IMR-90 (cell line): ENCODE data around the gene GALNT16. TPM values are rescaled to one million over a fixed set of nuclear protein-coding genes. Genes with fewer than 3 reads are reported as not detected.

Source experiments
- ATAC-seq: fragments of 200-7000 bp; cut with Tn5 transposase; 2 replicates; pipeline ENCODE4 v1.9.1; 2020; ENCODE audit warnings: low read depth, mild to moderate bottlenecking, moderate library complexity
- BruUV-seq: library from RNA; stranded (reverse); fragments of 400-500 nt; replicated peaks from 2 replicates; lab custom pipeline; 2021; lab: Mats Ljungman, UMichigan
- CTCF ChIA-PET: fragments of 300-600 bp; formaldehyde crosslinking; extraction: SDS; loops from one replicate; lab custom pipeline; 2021; ENCODE audit warnings: antibody characterized with exemption; lab: Yijun Ruan, JAX
- POLR2A ChIA-PET: fragments of 300-600 bp; sonication (Branson Sonifier 250); formaldehyde crosslinking; loops from one replicate; lab custom pipeline; 2022; ENCODE audit warnings: antibody characterized with exemption; ENCODE audit not compliant: unreplicated experiment; lab: Charles Lee
- DNase-seq: peaks from one replicate; pipeline ENCODE4 v3.0.0; 2013
- H2AFZ ChIP-seq: replicated peaks from 2 replicates; pipeline ENCODE3; 2013; ENCODE audit warnings: low read length, mild to moderate bottlenecking; ENCODE audit not compliant: poor library complexity
- H2AK5ac ChIP-seq: 2 replicates; pipeline ENCODE4 v1.6.1; 2013; ENCODE audit warnings: low read depth, low read length, inconsistent platforms
- H2AK9ac ChIP-seq: replicated peaks from 2 replicates; pipeline ENCODE3; 2013; ENCODE audit warnings: mild to moderate bottlenecking, low read depth, low read length, moderate library complexity; ENCODE audit not compliant: poor library complexity
- H2BK120ac ChIP-seq: 2 replicates; pipeline ENCODE4 v1.6.1; 2013; ENCODE audit warnings: low read depth, low read length, inconsistent platforms
- H2BK15ac ChIP-seq: 3 replicates; pipeline ENCODE4 v1.6.1; 2013; ENCODE audit warnings: low read depth, low read length, inconsistent platforms
- H2BK20ac ChIP-seq: 2 replicates; pipeline ENCODE4 v1.6.1; 2013; ENCODE audit warnings: low read depth, mild to moderate bottlenecking, inconsistent platforms, low read length, moderate library complexity
- H2BK5ac ChIP-seq: 2 replicates; pipeline ENCODE4 v1.6.1; 2013; ENCODE audit warnings: mild to moderate bottlenecking, low read depth, low read length, inconsistent platforms; ENCODE audit not compliant: poor library complexity, severe bottlenecking
- H3K14ac ChIP-seq: replicated peaks from 2 replicates; pipeline ENCODE4 v1.6.1; 2013; ENCODE audit warnings: low read depth, low read length, inconsistent platforms
- H3K18ac ChIP-seq: 2 replicates; pipeline ENCODE4 v1.6.1; 2013; ENCODE audit warnings: low read depth, low read length, control low read depth
- H3K23ac ChIP-seq: 2 replicates; pipeline ENCODE4 v1.6.1; 2013; ENCODE audit warnings: low read depth, low read length, inconsistent platforms
- H3K27ac ChIP-seq: 2 replicates; pipeline ENCODE4 v1.5.1; 2013; ENCODE audit warnings: mild to moderate bottlenecking, control low read depth, low read length; ENCODE audit not compliant: insufficient read depth
- H3K27me3 ChIP-seq: 2 replicates; pipeline ENCODE4 v1.6.1; 2013; ENCODE audit warnings: low read length; ENCODE audit not compliant: control insufficient read depth, insufficient read depth
- H3K36me3 ChIP-seq: 2 replicates; pipeline ENCODE4 v1.6.1; 2013; ENCODE audit warnings: low read length, mixed read lengths; ENCODE audit not compliant: control insufficient read depth, insufficient read depth
- H3K4ac ChIP-seq: 2 replicates; pipeline ENCODE4 v1.6.1; 2013; ENCODE audit warnings: low read depth, low read length, inconsistent platforms
- H3K4me1 ChIP-seq: 2 replicates; pipeline ENCODE4 v1.6.1; 2013; ENCODE audit warnings: low read length, mixed read lengths; ENCODE audit not compliant: control insufficient read depth, insufficient read depth
- H3K4me2 ChIP-seq: 2 replicates; pipeline ENCODE4 v1.6.1; 2013; ENCODE audit warnings: low read depth, mild to moderate bottlenecking, control low read depth, low read length, moderate library complexity
- H3K4me3 ChIP-seq: 2 replicates; pipeline ENCODE4 v1.5.1; 2013; ENCODE audit warnings: low read depth, mild to moderate bottlenecking, control low read depth, low read length, moderate library complexity; ENCODE audit not compliant: insufficient read depth
- H3K56ac ChIP-seq: 2 replicates; pipeline ENCODE4 v1.6.1; 2013; ENCODE audit warnings: low read length, inconsistent platforms; ENCODE audit not compliant: insufficient read depth; ENCODE audit errors: extremely low read depth
- H3K79me1 ChIP-seq, 2 experiments: 2 replicates each; pipeline ENCODE4 v1.6.1; 2013; ENCODE audit warnings: low read length in 2 of 2, inconsistent platforms in 1 of 2, low read depth in 1 of 2
- H3K9ac ChIP-seq: 2 replicates; pipeline ENCODE4 v1.6.1; 2013; ENCODE audit warnings: low read depth, low read length, control low read depth
- H3K9me1 ChIP-seq: 2 replicates; pipeline ENCODE4 v1.6.1; 2013; ENCODE audit warnings: low read length, inconsistent platforms; ENCODE audit not compliant: insufficient read depth
- H3K9me3 ChIP-seq: 2 replicates; pipeline ENCODE4 v1.6.1; 2013; ENCODE audit warnings: low read length; ENCODE audit not compliant: control insufficient read depth, insufficient read depth
- H4K20me1 ChIP-seq: 2 replicates; pipeline ENCODE4 v1.6.1; 2013; ENCODE audit warnings: low read length, inconsistent platforms; ENCODE audit not compliant: insufficient read depth
- H4K5ac ChIP-seq: 2 replicates; pipeline ENCODE4 v1.6.1; 2013; ENCODE audit warnings: mild to moderate bottlenecking, low read depth, low read length, control low read depth
- H4K8ac ChIP-seq, 2 experiments: 2 replicates each; pipeline ENCODE4 v1.6.1; 2013; ENCODE audit warnings: low read depth in 2 of 2, low read length in 2 of 2, control low read depth in 1 of 2, inconsistent platforms in 1 of 2
- H4K91ac ChIP-seq: 2 replicates; pipeline ENCODE4 v1.6.1; 2013; ENCODE audit warnings: low read depth, low read length, inconsistent platforms; ENCODE audit not compliant: insufficient read depth
- BHLHE40 ChIP-seq: fragments of 150-350 bp; IDR thresholded peaks from 2 replicates; pipeline ENCODE4 v1.6.1; 2016; ENCODE audit warnings: mild to moderate bottlenecking, low read depth, low read length
- CEBPB ChIP-seq: IDR thresholded peaks from 2 replicates; pipeline ENCODE4 v1.6.1; 2012; ENCODE audit warnings: low read depth, low read length, improper control_type of control experiment
- CHD1 ChIP-seq: IDR thresholded peaks from 2 replicates; pipeline ENCODE4 v1.6.1; 2012; ENCODE audit warnings: low read depth, low read length, improper control_type of control experiment
- CTCF ChIP-seq: conservative IDR thresholded peaks from 2 replicates; pipeline ENCODE4 v1.5.1; 2012; ENCODE audit warnings: mild to moderate bottlenecking, low read depth, low read length, improper control_type of control experiment
- ELK1 ChIP-seq: fragments of 150-350 bp; IDR thresholded peaks from 2 replicates; pipeline ENCODE4 v1.6.1; 2016; ENCODE audit warnings: low read depth, mild to moderate bottlenecking, low read length, moderate library complexity, borderline replicate concordance
- MAFK ChIP-seq: IDR thresholded peaks from 2 replicates; pipeline ENCODE4 v1.6.1; 2012; ENCODE audit warnings: low read depth, low read length, improper control_type of control experiment
- MXI1 ChIP-seq: IDR thresholded peaks from 2 replicates; pipeline ENCODE4 v1.6.1; 2012; ENCODE audit warnings: low read depth, mild to moderate bottlenecking, low read length, moderate library complexity, borderline replicate concordance
- NFE2L2 ChIP-seq: fragments of 150-350 bp; IDR thresholded peaks from 2 replicates; pipeline ENCODE4 v1.6.1; 2016; ENCODE audit warnings: low read depth, mild to moderate bottlenecking, low read length
- POLR2A ChIP-seq: IDR thresholded peaks from 2 replicates; pipeline ENCODE4 v1.6.1; 2012; ENCODE audit warnings: mild to moderate bottlenecking, low read depth, low read length
- RAD21 ChIP-seq: IDR thresholded peaks from 2 replicates; pipeline ENCODE4 v1.6.1; 2012; ENCODE audit warnings: low read length, improper control_type of control experiment
- RCOR1 ChIP-seq: IDR thresholded peaks from 2 replicates; pipeline ENCODE4 v1.6.1; 2012; ENCODE audit warnings: mild to moderate bottlenecking, low read length, improper control_type of control experiment; ENCODE audit not compliant: insufficient replicate concordance
- RFX5 ChIP-seq: IDR thresholded peaks from 2 replicates; pipeline ENCODE4 v1.8.0; 2012; ENCODE audit warnings: low read depth, mild to moderate bottlenecking, low read length, moderate library complexity
- WGBS, 2 experiments: methylation state at CpG; one replicate each; pipeline versions ENCODE4 v1.1.5 to v1.1.7; 2013; ENCODE audit warnings: missing lambda C conversion rate in 2 of 2; ENCODE audit not compliant: insufficient read length in 1 of 2; ENCODE audit errors: extremely low coverage in 2 of 2; 5-methylcytosine and 5-hydroxymethylcytosine counted together
- dilution Hi-C: fragments of 300-500 bp; cut with HindIII; formaldehyde crosslinking; loops from one replicate; pipeline ENCODE4 v1.14.3; 2018; ENCODE audit warnings: low sequenced_read_pairs; ENCODE audit not compliant: unreplicated experiment
- in situ Hi-C: fragments of 300-500 bp; cut with MboI; formaldehyde crosslinking; loops from 3 replicates; pipeline ENCODE4 v1.14.3; 2019; ENCODE audit warnings: low sequenced_read_pairs, inconsistent platforms, mixed read lengths
- intact Hi-C: fragments of 100-400 bp; cut with micrococcal nuclease; formaldehyde crosslinking; loops from 2 replicates; pipeline ENCODE4 v1.10.0; 2022
- polyA plus RNA-seq, 3 experiments: library from polyadenylated mRNA; depleted of rRNA; stranded (reverse); fragments of >200 nt; gene quantifications; 2 replicates each; pipeline ENCODE4 v1.2.3, GENCODE V29; 2012; ENCODE audit warnings: low replicate concordance in 1 of 3
- total RNA-seq: library from RNA; depleted of rRNA; stranded (reverse); fragments of >200 nt; gene quantifications from 2 replicates; pipeline ENCODE4 v1.2.3, GENCODE V29; 2012

GALNT16 gene
- total and polyA plus RNA-seq, 2 of the 4 experiments (the other 2 are of a cell fraction): 0.36 to 1.5 TPM

GRCh38 chr14:69337984-69338383, 78.0 kb downstream of the GALNT16 start:
- in situ Hi-C loops (no loop called here), intact Hi-C loops (no loop called here), dilution Hi-C loops (no loop called here)
- BruUV-seq: no TSS peak
- Histone ChIP-seq H3K18ac (no peak overlapping the region), H2BK120ac (no peak overlapping the region), H4K8ac (no peak overlapping the region), H3K4me3 (no peak overlapping the region), H2AK5ac (no peak overlapping the region), H4K5ac (no peak overlapping the region), H4K91ac (no peak overlapping the region), H2BK5ac (no peak overlapping the region), H4K20me1 (no peaks in the 10 kb centered on the region), H3K9me3 (no peaks in the 10 kb centered on the region), H3K23ac (no peak overlapping the region), H2BK20ac (no peak overlapping the region), H3K4me1 (no peaks in the 10 kb centered on the region), H3K36me3 (no peaks in the 10 kb centered on the region), H3K9ac (no peak overlapping the region), H3K4me2 (no peak overlapping the region), H3K14ac (no peak overlapping the region), H2BK15ac (no peak overlapping the region), H2AFZ (no peak overlapping the region), H3K79me1 (no peaks in the 10 kb centered on the region), H3K9me1 (0 out of 2 replicates have a peak, but pooled peaks cover 3% of the 10 kb centered on the region), H3K4ac (no peak overlapping the region), H3K27me3 (peaks cover 51% of the 10 kb centered on the region), H3K27ac (no peak overlapping the region), H3K56ac (no peak overlapping the region), H2AK9ac (no peak overlapping the region)
- POLR2A ChIA-PET: no interaction called here
- 66% methylated on average over 3 of the region's 5 CpGs; no CpG with 5 or more reads in 1 of the 2 experiments for WGBS, 2 experiments
- TF ChIP-seq BHLHE40 (no peak), CTCF (no peak), RCOR1 (no peak), MAFK (no peak), POLR2A (no peak), ELK1 (no peak), CHD1 (no peak), NFE2L2 (no peak), RFX5 (no peak), RAD21 (no peak), CEBPB (no peak), MXI1 (no peak)
- ATAC-seq (no peak), DNase-seq (no peak)
- CTCF ChIA-PET: no interaction called here
